CD14-positive monocyte (primary cell): ENCODE data around the gene OR2B3. TPM values are rescaled to one million over a fixed set of nuclear protein-coding genes. Genes with fewer than 3 reads are reported as not detected.

Experiments used
- DNase-seq, 3 donors: peaks; one replicate each; pipeline ENCODE4 v3.0.0-alpha.2; 2011 to 2022
- H2AFZ ChIP-seq: 2 replicates; pipeline ENCODE4 v1.6.0; 2012; ENCODE audit warnings: mild to moderate bottlenecking, low read depth, low read length, inconsistent platforms; ENCODE audit not compliant: insufficient read depth, poor library complexity, severe bottlenecking
- H3K27ac ChIP-seq, 2 donors: 1 replicate in 1 of 2; 2 replicates in 1 of 2; pipeline ENCODE4 v1.5.1; 2012 to 2013; ENCODE audit warnings: low read length in 2 of 2, control low read depth in 1 of 2, inconsistent platforms in 1 of 2, low read depth in 1 of 2, mild to moderate bottlenecking in 1 of 2
- H3K27me3 ChIP-seq, 2 donors: one replicate each; pipeline versions ENCODE4 v1.6.0 to v1.6.1; 2011 to 2013; ENCODE audit warnings: low read length in 2 of 2; ENCODE audit not compliant: control insufficient read depth in 2 of 2, insufficient read depth in 2 of 2
- H3K36me3 ChIP-seq, 2 donors: replicated peaks in 1 of 2; 1 replicate in 1 of 2; 2 replicates in 1 of 2; pipeline versions ENCODE4 v1.5.1 to v1.6.1; 2012 to 2013; ENCODE audit warnings: low read length in 2 of 2, control low read depth in 1 of 2, inconsistent platforms in 1 of 2, mild to moderate bottlenecking in 1 of 2; ENCODE audit not compliant: insufficient read depth in 2 of 2, control insufficient read depth in 1 of 2
- H3K4me1 ChIP-seq, 2 donors: 1 replicate in 1 of 2; 2 replicates in 1 of 2; pipeline versions ENCODE4 v1.5.1 to v1.6.1; 2012 to 2013; ENCODE audit warnings: low read length in 2 of 2, control low read depth in 1 of 2, inconsistent platforms in 1 of 2, mild to moderate bottlenecking in 1 of 2, moderate library complexity in 1 of 2; ENCODE audit not compliant: insufficient read depth in 2 of 2, control insufficient read depth in 1 of 2
- H3K4me2 ChIP-seq: replicated peaks from 2 replicates; pipeline ENCODE3; 2012; ENCODE audit warnings: low read length, moderate library complexity, mild to moderate bottlenecking; ENCODE audit not compliant: poor library complexity, severe bottlenecking; ENCODE audit errors: extremely low read depth
- H3K4me3 ChIP-seq, 3 experiments: fragments of 200-600 bp in 1 of 3; sonication (generic) in 1 of 3; replicated peaks in 1 of 3; 1 replicate in 2 of 3; 2 replicates in 1 of 3; pipeline ENCODE4 v1.5.1; 2011 to 2013; ENCODE audit warnings: low read length in 3 of 3, mild to moderate bottlenecking in 3 of 3, control low read depth in 2 of 3, low read depth in 2 of 3, inconsistent platforms in 1 of 3, moderate library complexity in 1 of 3
- H3K79me2 ChIP-seq: 2 replicates; pipeline ENCODE4 v1.6.0; 2012; ENCODE audit warnings: mild to moderate bottlenecking, control low read depth, inconsistent platforms, low read length, moderate library complexity; ENCODE audit not compliant: insufficient read depth
- H3K9ac ChIP-seq: 2 replicates; pipeline ENCODE4 v1.6.0; 2017; ENCODE audit warnings: low read length, mild to moderate bottlenecking; ENCODE audit not compliant: insufficient read depth, poor library complexity, severe bottlenecking
- H3K9me3 ChIP-seq, 2 donors: replicated peaks in 1 of 2; 1 replicate in 1 of 2; 2 replicates in 1 of 2; pipeline versions ENCODE4 v1.5.1 to v1.6.1; 2012 to 2013; ENCODE audit warnings: low read length in 2 of 2, control low read depth in 1 of 2; ENCODE audit not compliant: control insufficient read depth in 1 of 2, insufficient read depth in 1 of 2
- H4K20me1 ChIP-seq: 2 replicates; pipeline ENCODE4 v1.6.0; 2012; ENCODE audit warnings: mild to moderate bottlenecking, low read length, control low read depth, moderate library complexity; ENCODE audit not compliant: insufficient read depth
- H3K27ac Mint-ChIP-seq, 7 donors: one replicate each; pipeline ENCODE4 v1.8.0; 2020; ENCODE audit warnings: mild to moderate bottlenecking in 7 of 7, mixed read lengths in 7 of 7, moderate library complexity in 6 of 7, inconsistent platforms in 2 of 7
- H3K27me3 Mint-ChIP-seq, 3 donors: one replicate each; pipeline ENCODE4 v1.8.0; 2021 to 2022; ENCODE audit warnings: low read depth in 3 of 3, mild to moderate bottlenecking in 3 of 3, mixed read lengths in 3 of 3, moderate library complexity in 3 of 3, inconsistent platforms in 1 of 3
- H3K36me3 Mint-ChIP-seq, 2 donors: one replicate each; pipeline ENCODE4 v1.8.0; 2020; ENCODE audit warnings: mixed read lengths in 2 of 2, inconsistent platforms in 1 of 2, mild to moderate bottlenecking in 1 of 2
- H3K4me1 Mint-ChIP-seq: one replicate; pipeline ENCODE4 v1.8.0; 2020; ENCODE audit warnings: mild to moderate bottlenecking, mixed read lengths
- H3K4me3 Mint-ChIP-seq, 2 donors: one replicate each; pipeline ENCODE4 v1.8.0; 2020; ENCODE audit warnings: mild to moderate bottlenecking in 2 of 2, mixed read lengths in 2 of 2, moderate library complexity in 1 of 2
- H3K9me3 Mint-ChIP-seq, 7 donors: one replicate each; pipeline ENCODE4 v1.8.0; 2020 to 2022; ENCODE audit warnings: mixed read lengths in 7 of 7, mild to moderate bottlenecking in 6 of 7, moderate library complexity in 6 of 7, inconsistent platforms in 2 of 7
- CTCF ChIP-seq: fragments of 200-600 bp; IDR thresholded peaks from one replicate; pipeline ENCODE4 v1.8.0; 2022; ENCODE audit warnings: antibody characterized with exemption, mild to moderate bottlenecking
- WGBS: methylation state at CpG from one replicate; pipeline ENCODE4 v1.1.5; 2013; ENCODE audit warnings: missing lambda C conversion rate; ENCODE audit not compliant: insufficient coverage; 5-methylcytosine and 5-hydroxymethylcytosine counted together
- intact Hi-C, 2 donors: fragments of 100-400 bp; cut with micrococcal nuclease; formaldehyde crosslinking; loops; one replicate each; pipeline versions ENCODE4 v1.15.0 to v1.15.1; 2023
- polyA plus RNA-seq, 3 donors: library from polyadenylated mRNA; depleted of rRNA in 1 of 3; unstranded in 2 of 3; stranded (reverse) in 1 of 3; fragments of 300-500 nt in 2 of 3; fragments of >200 nt in 1 of 3; fragmentation: Illumina TruSeq in 2 of 3; gene quantifications; 1 replicate in 2 of 3; 2 replicates in 1 of 3; pipeline ENCODE4 v1.2.3, GENCODE V29; 2012 to 2021

OR2B3 gene
- polyA plus RNA-seq, 3 donors, result not detected

- Histone ChIP-seq H3K4me1 (no peaks in the 10 kb centered on the region), H3K9ac (no peak overlapping the region), H2AFZ (no peak overlapping the region), H3K4me3 (no peak overlapping the region), H3K79me2 (no peaks in the 10 kb centered on the region), H3K27ac (no peak overlapping the region), H3K27me3 (no peaks in the 10 kb centered on the region), H4K20me1 (no peaks in the 10 kb centered on the region), H3K9me3 (no peaks in the 10 kb centered on the region), H3K36me3 (no peaks in the 10 kb centered on the region), H3K4me2 (no peak overlapping the region)
- Mint-ChIP-seq H3K36me3 (no peaks in the 10 kb centered on the region), H3K9me3 (peaks cover 0 to 5% (median 2%) of the 10 kb centered on the region in 7 donors), H3K27me3 (peaks cover 1 to 4% (median 2%) of the 10 kb centered on the region in 3 donors), H3K4me1 (no peaks in the 10 kb centered on the region), H3K4me3 (no peak overlapping the region), H3K27ac (no peak overlapping the region)
- TF ChIP-seq CTCF, result no peak
- 50% methylated on average over 1 of the region's 3 CpGs for WGBS
- no peak for DNase-seq
- intact Hi-C loops, result no loop called here
Observed at GRCh38 chr6:29092957-29093356, 5.8 kb upstream of the OR2B3 start.

GRCh38 chr6:29082457-29082856 is 4.7 kb downstream of the OR2B3 start:
- 95% methylated on average over 9 of the region's 15 CpGs for WGBS
- no peaks in the 10 kb centered on the region for H3K36me3 Mint-ChIP-seq
- H3K4me3 ChIP-seq, result no peak overlapping the region

More at GRCh38 chr6:29082457-29082856, 4.7 kb downstream of the OR2B3 start:
- peaks cover 0 to 3% of the 10 kb centered on the region in 2 donors for H3K9me3 ChIP-seq
- H3K4me1 ChIP-seq, result no peaks in the 10 kb centered on the region
- no peaks in the 10 kb centered on the region for H3K36me3 ChIP-seq
- no peaks in the 10 kb centered on the region for H3K27me3 ChIP-seq
- no peak overlapping the region for H3K27ac Mint-ChIP-seq
- DNase-seq, result no peak
- H4K20me1 ChIP-seq, result no peaks in the 10 kb centered on the region
- no peaks in the 10 kb centered on the region for H3K79me2 ChIP-seq
- intact Hi-C loops, result no loop called here
- no peak overlapping the region for H3K9ac ChIP-seq
- no peak overlapping the region for H3K4me2 ChIP-seq
- H3K27me3 Mint-ChIP-seq, result peaks cover 0 to 5% (median 1%) of the 10 kb centered on the region in 3 donors
- peaks cover 0 to 10% (median 2%) of the 10 kb centered on the region in 7 donors for H3K9me3 Mint-ChIP-seq
- H3K27ac ChIP-seq, result no peak overlapping the region
- H3K4me3 Mint-ChIP-seq, result no peak overlapping the region
- H2AFZ ChIP-seq, result no peak overlapping the region
- H3K4me1 Mint-ChIP-seq, result no peaks in the 10 kb centered on the region
- TF ChIP-seq CTCF, result no peak
